ENCODE results near the gene KCNQ1.
"Not testable (repeated sequence)": the region's sequence is repeated elsewhere in the genome, so short reads cannot be mapped to it uniquely, and the experiment has no call there.

The KCNQ1 gene

GRCh38 chr11:2587976-2588748 lies 143.4 kb downstream of the KCNQ1 start:
- DNase-seq (ENCODE audit: low read depth in 2 of 2, low spot score in 1 of 2), result no peak

GRCh38 chr11:2588809-2589537 lies 144.2 kb downstream of the KCNQ1 start:
- DNase-seq (ENCODE audit: low read depth in 2 of 2, low spot score in 1 of 2), result no peak

- no peak for DNase-seq (ENCODE audit: low read depth in 2 of 2, low spot score in 1 of 2)
Observed at GRCh38 chr11:2589538-2589934, 144.7 kb downstream of the KCNQ1 start.

GRCh38 chr11:2590131-2590964 lies 145.5 kb downstream of the KCNQ1 start:
- DNase-seq (ENCODE audit: low read depth in 2 of 2, low spot score in 1 of 2), result no peak

- DNase-seq (ENCODE audit: low read depth in 2 of 2, low spot score in 1 of 2), result no peak
Observed at GRCh38 chr11:2590965-2591754, 146.4 kb downstream of the KCNQ1 start.

- DNase-seq (ENCODE audit: low read depth in 2 of 2, low spot score in 1 of 2), result no peak
Observed at GRCh38 chr11:2591805-2592204, 147.0 kb downstream of the KCNQ1 start.

GRCh38 chr11:2592559-2593392 lies 148.0 kb downstream of the KCNQ1 start:
- no peak for DNase-seq (ENCODE audit: low read depth in 2 of 2, low spot score in 1 of 2)

- no peak for DNase-seq (ENCODE audit: low read depth in 2 of 2, low spot score in 1 of 2)
Observed at GRCh38 chr11:2593393-2593950, 148.7 kb downstream of the KCNQ1 start.

GRCh38 chr11:2594267-2594666 lies 149.5 kb downstream of the KCNQ1 start:
- no peak for DNase-seq (ENCODE audit: low read depth in 2 of 2, low spot score in 1 of 2)

- no peak for DNase-seq (ENCODE audit: low read depth in 2 of 2, low spot score in 1 of 2)
Observed at GRCh38 chr11:2595204-2595603, 150.4 kb downstream of the KCNQ1 start.

GRCh38 chr11:2599561-2600189 lies 154.9 kb downstream of the KCNQ1 start:
- no peak for DNase-seq (ENCODE audit: low read depth in 2 of 2, low spot score in 1 of 2)

GRCh38 chr11:2609345-2609744 lies 164.5 kb downstream of the KCNQ1 start:
- no peak for DNase-seq (ENCODE audit: low read depth in 2 of 2, low spot score in 1 of 2)

- no peak for DNase-seq (ENCODE audit: low read depth in 2 of 2, low spot score in 1 of 2)
Observed at GRCh38 chr11:2612884-2613571, 168.2 kb downstream of the KCNQ1 start.

- DNase-seq (ENCODE audit: low read depth in 2 of 2, low spot score in 1 of 2), result no peak
Observed at GRCh38 chr11:2621894-2622293, 177.1 kb downstream of the KCNQ1 start.

- DNase-seq (ENCODE audit: low read depth in 2 of 2, low spot score in 1 of 2), result no peak
Observed at GRCh38 chr11:2625183-2625582, 180.4 kb downstream of the KCNQ1 start.

GRCh38 chr11:2630679-2631078 lies 185.9 kb downstream of the KCNQ1 start:
- no peak for DNase-seq (ENCODE audit: low read depth in 2 of 2, low spot score in 1 of 2)

GRCh38 chr11:2631161-2631560 lies 186.4 kb downstream of the KCNQ1 start:
- DNase-seq (ENCODE audit: low read depth in 2 of 2, low spot score in 1 of 2), result no peak

GRCh38 chr11:2639763-2640162 lies 195.0 kb downstream of the KCNQ1 start:
- not testable (repeated sequence) for DNase-seq (ENCODE audit: low read depth in 2 of 2, low spot score in 1 of 2)

- DNase-seq (ENCODE audit: low read depth in 2 of 2, low spot score in 1 of 2), result no peak
Observed at GRCh38 chr11:2641623-2642022, 196.8 kb downstream of the KCNQ1 start.

All from stimulated activated CD8-positive, alpha-beta memory T cell treated with anti-CD3 and anti-CD28 coated beads, Interleukin-4, amount 100 ng/mL, for 1 hour (primary cell).